ENCODE results near the gene PLPPR5. TPM values are rescaled to one million over a fixed set of nuclear protein-coding genes. Genes with fewer than 3 reads are reported as not detected.

The PLPPR5 gene
- total RNA-seq, 2 experiments from 2014 or later, result not detected

DNA sequence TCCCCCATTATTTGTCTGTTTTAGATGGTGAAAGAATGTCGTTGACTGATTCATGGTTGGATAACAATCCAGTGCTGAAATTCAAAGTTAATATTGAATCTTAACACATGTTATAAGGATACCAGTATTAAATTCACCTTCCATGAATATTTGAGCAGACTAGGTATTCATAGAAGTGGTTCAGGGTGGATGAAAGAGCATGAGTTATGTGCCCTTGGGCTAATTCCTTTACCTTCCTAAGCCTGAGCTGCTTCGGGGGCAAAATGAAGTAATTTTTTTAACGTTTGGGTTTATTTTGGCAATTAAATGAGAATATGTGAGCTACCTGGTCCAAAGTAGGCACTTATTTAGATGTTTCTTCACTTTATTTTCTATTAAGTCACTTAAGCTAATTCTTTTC, 2.7 kb upstream of the PLPPR5 start:
- ATAC-seq (ENCODE audit: poor library complexity) (no peak), DNase-seq (no peak)
- Mint-ChIP-seq H3K4me3 (no peak overlapping the region), H3K4me1 (ENCODE audit: low read depth) (peaks cover 11% of the 10 kb centered on the region), H3K9me3 (no peaks in the 10 kb centered on the region), H3K27ac (no peak overlapping the region), H3K36me3 (ENCODE audit: low read depth) (no peaks in the 10 kb centered on the region), H3K27me3 (peaks cover 58% of the 10 kb centered on the region)
- intact Hi-C loops (cut with DNase I, micrococcal nuclease), result loop anchor here (10.0 kb wide), 1 partner anchor 213 kb away; no protein-coding TSS in a partner anchor
- ChIA-PET CTCF (interaction anchor here (1.3 kb wide), 1 partner anchor 11 kb away, joined by 3 read pairs; no protein-coding TSS in a partner anchor), POLR2A (no interaction called here)
- Histone ChIP-seq H3K9me3 (ENCODE audit: control insufficient read depth in 1 of 2, insufficient read depth in 1 of 2, low read length in 2 of 2) (peaks cover 0 to 7% of the 10 kb centered on the region in 2 experiments), H3K27ac (ENCODE audit: low read depth in 1 of 2, low read length in 2 of 2) (no peak overlapping the region), H3K27me3 (ENCODE audit: control insufficient read depth in 1 of 2, insufficient read depth in 2 of 2, low read length in 2 of 2) (peaks cover 29 to 45% of the 10 kb centered on the region in 2 experiments), H3K36me3 (ENCODE audit: insufficient read depth, low read length) (no peaks in the 10 kb centered on the region), H3K4me1 (ENCODE audit: insufficient read depth, low read length) (peaks cover 13% of the 10 kb centered on the region), H3K4me3 (ENCODE audit: low read length) (no peak overlapping the region)
- TF ChIP-seq, protein P1, sequence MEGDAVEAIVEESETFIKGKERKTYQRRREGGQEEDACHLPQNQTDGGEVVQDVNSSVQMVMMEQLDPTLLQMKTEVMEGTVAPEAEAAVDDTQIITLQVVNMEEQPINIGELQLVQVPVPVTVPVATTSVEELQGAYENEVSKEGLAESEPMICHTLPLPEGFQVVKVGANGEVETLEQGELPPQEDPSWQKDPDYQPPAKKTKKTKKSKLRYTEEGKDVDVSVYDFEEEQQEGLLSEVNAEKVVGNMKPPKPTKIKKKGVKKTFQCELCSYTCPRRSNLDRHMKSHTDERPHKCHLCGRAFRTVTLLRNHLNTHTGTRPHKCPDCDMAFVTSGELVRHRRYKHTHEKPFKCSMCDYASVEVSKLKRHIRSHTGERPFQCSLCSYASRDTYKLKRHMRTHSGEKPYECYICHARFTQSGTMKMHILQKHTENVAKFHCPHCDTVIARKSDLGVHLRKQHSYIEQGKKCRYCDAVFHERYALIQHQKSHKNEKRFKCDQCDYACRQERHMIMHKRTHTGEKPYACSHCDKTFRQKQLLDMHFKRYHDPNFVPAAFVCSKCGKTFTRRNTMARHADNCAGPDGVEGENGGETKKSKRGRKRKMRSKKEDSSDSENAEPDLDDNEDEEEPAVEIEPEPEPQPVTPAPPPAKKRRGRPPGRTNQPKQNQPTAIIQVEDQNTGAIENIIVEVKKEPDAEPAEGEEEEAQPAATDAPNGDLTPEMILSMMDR (IDR thresholded peaks at IDR 0.05), result no peak

DNA sequence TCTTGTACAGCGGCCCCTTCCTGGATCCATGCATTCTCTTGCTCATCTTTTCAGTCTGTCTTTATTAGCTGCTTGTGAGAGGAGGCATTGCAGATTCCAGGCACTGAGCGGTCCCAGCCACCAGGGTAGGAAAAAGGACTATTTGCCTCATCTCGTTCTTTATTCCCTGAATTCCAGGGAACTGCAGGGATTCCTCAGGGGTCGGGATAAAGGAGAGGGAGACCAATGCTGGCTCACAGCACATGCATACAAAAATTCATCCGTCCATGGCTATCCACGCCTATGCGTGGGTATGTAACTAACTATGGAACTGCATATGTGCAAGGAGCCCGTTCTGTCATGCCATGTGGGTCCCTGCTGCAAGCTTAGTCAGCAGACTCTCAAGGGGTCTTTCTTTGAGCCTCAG, 879 bp upstream of the PLPPR5 start:
- Histone ChIP-seq H3K27me3 (ENCODE audit: control insufficient read depth in 1 of 2, insufficient read depth in 2 of 2, low read length in 2 of 2) (peaks cover 34 to 45% of the 10 kb centered on the region in 2 experiments), H3K27ac (ENCODE audit: low read depth in 1 of 2, low read length in 2 of 2) (no peak overlapping the region), H3K36me3 (ENCODE audit: insufficient read depth, low read length) (no peaks in the 10 kb centered on the region), H3K4me1 (ENCODE audit: insufficient read depth, low read length) (peaks cover 13% of the 10 kb centered on the region), H3K9me3 (ENCODE audit: control insufficient read depth in 1 of 2, insufficient read depth in 1 of 2, low read length in 2 of 2) (peaks cover 0 to 7% of the 10 kb centered on the region in 2 experiments), H3K4me3 (ENCODE audit: low read length) (no peak overlapping the region)
- Mint-ChIP-seq H3K36me3 (ENCODE audit: low read depth) (no peaks in the 10 kb centered on the region), H3K9me3 (no peaks in the 10 kb centered on the region), H3K27me3 (peaks cover 75% of the 10 kb centered on the region), H3K27ac (no peak overlapping the region), H3K4me1 (ENCODE audit: low read depth) (peaks cover 11% of the 10 kb centered on the region), H3K4me3 (peak overlapping the region; percentile 76)
- TF ChIP-seq, protein P1 (IDR thresholded peaks at IDR 0.05), result no peak
- POLR2A ChIA-PET, result no interaction called here
- intact Hi-C loops (cut with DNase I, micrococcal nuclease), result loop anchor here (10.0 kb wide), 1 partner anchor 211 kb away; no protein-coding TSS in a partner anchor
- CTCF ChIA-PET, result no interaction called here
- ATAC-seq (ENCODE audit: poor library complexity) (no peak), DNase-seq (no peak)

DNA sequence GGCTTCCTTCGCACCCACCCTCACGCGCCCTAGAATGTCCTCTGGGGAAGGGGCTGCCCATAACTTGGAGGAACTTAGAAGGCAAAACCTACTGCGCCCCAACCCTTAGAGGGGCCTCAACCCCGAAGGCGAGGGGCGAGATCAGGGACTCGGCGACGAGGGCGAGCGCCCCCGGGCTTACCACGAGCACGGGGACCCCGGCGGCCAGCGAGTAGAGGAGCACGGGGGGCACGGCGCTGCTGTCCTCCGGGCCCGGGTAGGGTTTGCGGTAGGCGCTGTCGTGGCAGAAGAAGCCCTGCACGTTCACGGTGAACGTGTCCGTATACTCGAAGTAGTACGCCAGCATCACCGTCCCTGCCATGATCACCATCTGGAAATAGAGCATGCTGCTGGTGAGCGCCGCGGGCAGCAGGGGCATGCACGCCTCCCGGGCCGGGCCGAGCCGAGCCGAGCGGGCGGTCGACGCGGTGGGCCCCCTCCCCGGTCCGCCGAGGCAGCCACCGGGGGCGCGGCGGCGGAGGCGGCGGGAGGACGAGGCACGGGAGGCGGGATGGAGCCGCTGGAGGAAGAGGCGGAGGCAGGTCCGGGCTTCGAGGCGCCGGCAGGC, 304 bp downstream of the PLPPR5 start:
- TF ChIP-seq, protein P1 (IDR thresholded peaks at IDR 0.05), result no peak
- ATAC-seq (ENCODE audit: poor library complexity) (peak; percentile 52), DNase-seq (peak in 11 of 14 experiments; percentile 3 to 48 (median 10))
- Mint-ChIP-seq H3K36me3 (ENCODE audit: low read depth) (no peaks in the 10 kb centered on the region), H3K4me1 (ENCODE audit: low read depth) (peaks cover 11% of the 10 kb centered on the region), H3K27ac (no peak overlapping the region), H3K4me3 (peak overlapping the region; percentile 67), H3K27me3 (peaks cover 87% of the 10 kb centered on the region), H3K9me3 (no peaks in the 10 kb centered on the region)
- ChIA-PET POLR2A (no interaction called here), CTCF (no interaction called here)
- intact Hi-C loops (cut with DNase I, micrococcal nuclease), result loop anchor here (10.0 kb wide), 1 partner anchor 210 kb away; no protein-coding TSS in a partner anchor
- Histone ChIP-seq H3K4me3 (ENCODE audit: low read length) (peak overlapping the region; percentile 33), H3K27me3 (ENCODE audit: control insufficient read depth in 1 of 2, insufficient read depth in 2 of 2, low read length in 2 of 2) (peaks cover 42 to 45% of the 10 kb centered on the region in 2 experiments), H3K4me1 (ENCODE audit: insufficient read depth, low read length) (peaks cover 13% of the 10 kb centered on the region), H3K9me3 (ENCODE audit: control insufficient read depth in 1 of 2, insufficient read depth in 1 of 2, low read length in 2 of 2) (peaks cover 0 to 7% of the 10 kb centered on the region in 2 experiments), H3K36me3 (ENCODE audit: insufficient read depth, low read length) (no peaks in the 10 kb centered on the region), H3K27ac (ENCODE audit: low read depth in 1 of 2, low read length in 2 of 2) (no peak overlapping the region)
